HG03139 (cell line): ENCODE measurements around the gene PGAP2.
"Not testable (repeated sequence)": the region's sequence is repeated elsewhere in the genome, so short reads cannot be mapped to it uniquely, and the experiment has no call there.

Experiments used
- ATAC-seq: cut with Tn5 transposase; IDR thresholded peaks from one replicate; pipeline ENCODE4 v1.9.1; 2021; ENCODE audit not compliant: unreplicated experiment

Gene PGAP2

DNA sequence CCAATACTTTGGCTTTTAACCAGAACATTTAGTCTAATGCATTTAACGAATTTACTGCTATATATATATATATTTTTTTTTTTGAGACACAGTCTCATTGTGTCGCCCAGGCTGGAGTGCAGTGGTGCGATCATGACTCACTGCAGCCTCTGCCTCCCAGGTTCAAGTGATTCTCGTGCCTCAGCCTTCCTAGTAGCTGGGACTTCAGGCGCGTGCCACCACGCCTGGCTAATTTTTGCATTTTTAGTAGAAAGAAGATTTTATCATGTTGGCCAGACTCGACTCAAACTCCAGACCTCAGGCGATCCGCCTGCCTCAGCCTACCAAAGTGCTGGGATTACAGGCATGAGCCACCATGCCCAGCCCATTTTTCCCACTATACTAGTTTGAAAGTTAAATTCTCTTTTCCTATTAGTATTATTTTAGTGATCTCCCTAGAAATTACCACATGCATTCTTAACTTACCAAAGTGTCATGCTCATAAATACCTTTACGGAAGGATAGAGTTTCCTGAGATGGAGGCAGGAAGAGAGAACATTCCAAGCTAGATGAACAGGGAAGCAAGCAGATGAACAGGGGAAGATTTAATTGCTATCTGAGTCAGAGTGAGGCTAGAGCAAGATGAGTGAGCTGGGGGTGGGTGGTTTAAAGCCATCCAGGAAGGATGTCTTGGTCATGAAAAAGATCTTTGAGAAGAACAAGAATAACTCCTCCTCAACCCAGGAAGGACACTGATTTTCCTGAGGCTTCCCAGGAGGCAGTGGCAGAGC, 4.4 kb upstream of the PGAP2 start:
- ATAC-seq: no peak

DNA sequence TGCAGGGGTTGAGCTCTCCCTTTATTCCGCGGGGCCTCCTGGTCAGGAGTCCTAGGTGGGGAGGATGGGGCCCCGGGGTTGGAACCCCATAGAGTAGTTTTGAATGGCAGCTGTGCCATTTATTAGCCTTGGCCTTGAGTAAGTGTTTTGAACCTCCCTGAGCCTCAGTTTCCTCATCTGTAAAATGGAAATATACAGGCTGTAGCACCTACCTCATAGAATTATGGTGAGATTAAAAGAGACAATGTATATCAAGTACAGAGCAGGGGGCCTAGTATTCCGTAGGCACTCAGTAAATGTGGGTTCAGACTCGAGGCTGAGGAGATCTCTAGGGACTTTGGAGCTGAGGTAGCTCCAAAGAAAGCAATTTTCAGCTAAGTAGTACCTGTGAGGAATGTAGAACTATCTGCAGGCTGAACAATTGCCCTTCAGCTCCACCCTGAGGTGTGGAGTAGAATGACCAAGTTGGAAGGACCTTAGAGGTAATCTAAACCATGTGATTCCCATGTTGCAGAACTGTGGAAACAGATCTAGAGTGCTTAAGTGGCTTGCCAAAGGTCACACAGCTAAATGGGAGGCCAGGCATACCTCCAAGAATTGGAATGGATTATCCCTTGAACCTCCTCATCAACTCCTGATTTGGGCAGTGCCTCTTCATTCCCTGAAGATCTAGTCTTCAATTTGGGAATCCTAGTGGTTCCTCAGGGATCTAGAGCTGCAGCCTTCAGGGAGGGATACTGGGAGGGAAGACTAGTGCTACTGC, 682 bp downstream of the PGAP2 start:
- peak; percentile 58 for ATAC-seq

DNA sequence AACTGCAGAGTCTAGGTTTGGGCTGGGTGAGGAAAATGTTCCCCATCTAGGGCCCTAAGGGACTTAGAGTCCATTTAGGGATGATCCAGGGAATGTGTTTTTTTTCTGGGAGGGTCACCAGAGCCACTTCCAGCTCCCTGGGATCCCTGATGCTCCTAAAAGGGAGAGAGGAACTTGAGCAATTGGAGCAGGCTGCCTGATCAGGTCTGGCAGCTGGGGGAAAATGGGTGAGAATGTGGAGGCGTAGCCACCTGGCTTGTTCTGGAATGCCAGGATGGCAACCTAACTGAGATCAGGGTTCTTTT, 1.2 kb downstream of the PGAP2 start:
- no peak for ATAC-seq

DNA sequence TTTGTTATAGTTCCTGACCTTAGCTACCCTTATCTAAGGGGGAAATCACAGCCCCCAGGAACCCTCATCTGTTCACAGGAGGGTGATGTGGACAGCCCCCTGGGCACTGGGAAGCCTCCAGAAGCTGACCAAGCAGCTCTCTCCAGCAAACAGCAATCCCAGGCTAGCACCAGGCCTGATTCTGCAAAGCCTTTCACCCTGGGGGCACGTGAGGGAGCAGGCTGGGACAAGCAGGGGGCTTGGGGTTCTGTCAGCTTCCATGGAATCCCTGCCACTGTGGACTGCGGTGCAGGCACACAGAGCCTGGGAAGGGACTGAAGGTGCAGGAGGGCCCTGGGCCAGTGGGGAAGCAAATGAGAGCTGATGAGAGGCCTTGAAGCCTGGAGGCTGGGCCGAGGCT, 2.1 kb downstream of the PGAP2 start:
- ATAC-seq: no peak

DNA sequence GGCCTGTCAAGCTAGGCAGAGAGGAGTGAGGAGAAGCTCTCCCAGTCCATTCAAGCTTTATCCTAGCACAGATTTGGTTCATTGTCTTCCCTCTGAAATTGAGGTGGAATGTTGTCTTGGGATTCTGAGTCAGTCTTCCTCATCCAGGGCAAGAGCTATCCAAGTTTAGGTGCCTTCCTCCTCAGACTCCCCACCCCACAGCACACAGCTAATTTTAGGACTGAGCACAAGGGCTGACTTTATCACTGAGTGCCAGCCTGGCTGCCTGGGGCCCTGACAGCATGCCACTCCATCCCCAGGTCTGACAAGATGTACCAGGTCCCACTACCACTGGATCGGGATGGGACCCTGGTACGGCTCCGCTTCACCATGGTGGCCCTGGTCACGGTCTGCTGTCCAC, 2.6 kb downstream of the PGAP2 start:
- no peak for ATAC-seq

DNA sequence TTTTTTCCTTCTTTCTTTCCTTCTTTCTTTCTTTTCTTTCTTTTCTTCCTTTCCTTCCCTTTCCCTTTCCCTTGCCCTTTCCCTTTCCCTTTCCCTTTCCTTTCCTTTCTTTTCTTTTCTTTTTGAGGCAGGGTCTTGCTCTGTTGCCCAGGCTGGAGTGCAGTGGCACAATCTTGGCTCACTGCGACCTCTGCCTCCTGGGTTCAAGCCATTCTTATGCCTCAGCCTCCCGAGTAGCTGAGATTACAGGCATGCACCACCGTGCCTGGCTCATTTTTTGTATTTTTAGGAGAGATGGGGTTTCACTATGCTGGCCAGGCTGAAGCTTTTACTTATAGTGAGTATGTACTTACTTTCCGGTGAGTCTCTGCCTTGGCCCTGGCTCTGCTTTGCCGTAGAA, 6.5 kb downstream of the PGAP2 start:
- not testable (repeated sequence) for ATAC-seq

DNA sequence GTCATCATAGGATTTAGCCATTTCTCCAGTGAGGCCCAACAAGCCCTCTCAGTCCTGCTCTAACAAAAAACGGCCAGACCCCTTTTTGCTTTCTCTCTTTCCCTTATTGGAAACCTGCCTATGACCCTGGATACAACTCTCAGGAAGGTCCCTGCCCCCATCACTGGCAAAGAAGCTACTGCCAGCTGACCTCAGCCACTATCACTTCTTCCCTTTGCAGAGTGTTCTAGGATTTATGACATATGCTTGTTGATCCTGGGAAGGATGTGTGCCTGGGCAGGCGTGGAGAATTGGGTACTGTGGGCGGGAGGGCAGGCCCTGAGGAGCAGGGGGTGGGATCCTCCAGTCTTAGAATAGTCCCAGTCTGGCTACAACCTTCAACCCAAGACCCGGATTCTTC, 7.5 kb downstream of the PGAP2 start:
- no peak for ATAC-seq

DNA sequence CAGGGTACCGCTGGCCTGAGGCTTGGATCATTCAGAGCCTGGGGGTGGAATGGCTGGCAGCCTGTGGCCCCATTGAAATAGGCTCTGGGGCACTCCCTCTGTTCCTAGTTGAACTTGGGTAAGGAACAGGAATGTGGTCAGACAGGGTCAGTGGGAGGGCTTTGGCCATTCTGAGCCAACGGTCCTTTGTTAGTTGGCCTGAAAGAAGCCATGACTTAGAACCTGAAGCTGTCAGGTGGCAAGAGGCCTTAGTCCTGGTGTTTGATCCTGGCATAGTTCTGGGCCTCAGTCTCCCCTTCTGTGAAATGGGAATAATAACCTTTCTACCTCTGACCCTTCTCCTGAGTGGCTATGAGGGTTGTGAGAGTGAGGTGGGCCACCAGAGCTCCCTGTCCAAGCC, 8.3 kb downstream of the PGAP2 start:
- no peak for ATAC-seq

DNA sequence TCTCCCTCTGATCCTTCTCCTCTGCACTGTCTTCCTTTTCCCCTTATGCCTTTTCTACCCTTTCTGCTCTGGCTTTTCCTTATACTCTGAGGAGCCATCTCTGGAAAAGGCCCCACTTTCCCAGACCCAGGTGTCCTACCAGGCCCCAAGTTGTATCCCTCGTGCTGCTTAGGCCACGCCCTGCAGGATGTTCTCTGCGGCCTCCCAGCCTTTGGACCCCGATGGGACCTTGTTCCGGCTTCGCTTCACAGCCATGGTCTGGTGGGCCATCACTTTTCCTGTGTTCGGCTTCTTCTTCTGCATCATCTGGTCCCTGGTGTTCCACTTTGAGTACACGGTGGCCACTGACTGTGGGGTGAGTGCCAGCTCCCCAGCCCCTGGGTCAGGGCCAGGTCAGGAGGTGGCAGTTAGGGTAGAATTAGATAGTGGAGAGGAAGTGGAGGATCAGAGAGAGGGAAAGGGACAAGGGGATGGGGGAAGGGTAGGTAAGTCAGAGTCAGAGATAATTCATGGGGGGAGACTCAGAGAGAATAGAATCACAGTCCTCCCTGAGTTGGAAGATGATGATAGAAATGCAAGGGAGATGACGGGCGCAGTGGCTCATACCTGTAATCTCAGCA, 8.9 kb downstream of the PGAP2 start:
- no peak for ATAC-seq

DNA sequence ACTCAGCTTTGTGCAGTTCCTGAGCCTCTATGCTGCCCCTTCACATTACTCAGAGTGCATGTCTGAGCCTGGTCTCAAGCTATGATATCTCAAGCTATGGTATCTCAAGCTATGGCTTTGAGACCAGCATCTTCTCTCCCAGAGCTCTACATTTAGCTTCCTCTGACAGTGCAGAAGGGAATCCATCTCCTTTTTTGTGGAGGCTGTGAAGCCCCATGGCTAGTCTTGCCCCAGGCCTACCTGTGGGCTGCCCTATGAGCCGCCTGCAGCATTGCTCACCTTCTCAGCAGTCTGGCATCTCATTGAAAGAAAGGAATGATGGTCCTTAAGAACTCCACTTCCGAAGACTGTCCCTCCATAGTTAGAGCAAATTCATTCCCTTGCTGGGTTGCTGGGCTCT, 12.6 kb downstream of the PGAP2 start:
- ATAC-seq: no peak

DNA sequence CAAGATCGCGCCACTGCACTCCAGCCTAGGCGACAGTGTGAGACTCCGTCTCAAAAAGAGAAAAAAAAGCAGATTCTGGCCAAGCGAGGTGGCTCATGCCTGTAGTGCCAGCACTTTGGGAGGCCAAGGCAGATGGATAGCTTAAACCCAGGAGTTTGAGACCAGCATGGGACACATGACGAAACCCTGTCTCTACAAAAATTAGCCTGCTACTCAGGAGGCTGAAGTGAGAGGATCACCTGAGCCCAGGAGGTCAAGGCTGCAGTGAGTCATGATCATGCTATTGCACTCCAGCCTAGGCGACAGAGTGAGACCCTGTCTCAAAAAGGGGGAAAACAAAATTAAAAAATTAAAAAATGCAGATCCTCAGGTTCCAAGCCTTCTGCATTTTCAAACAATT, 14.0 kb downstream of the PGAP2 start:
- ATAC-seq: no peak

DNA sequence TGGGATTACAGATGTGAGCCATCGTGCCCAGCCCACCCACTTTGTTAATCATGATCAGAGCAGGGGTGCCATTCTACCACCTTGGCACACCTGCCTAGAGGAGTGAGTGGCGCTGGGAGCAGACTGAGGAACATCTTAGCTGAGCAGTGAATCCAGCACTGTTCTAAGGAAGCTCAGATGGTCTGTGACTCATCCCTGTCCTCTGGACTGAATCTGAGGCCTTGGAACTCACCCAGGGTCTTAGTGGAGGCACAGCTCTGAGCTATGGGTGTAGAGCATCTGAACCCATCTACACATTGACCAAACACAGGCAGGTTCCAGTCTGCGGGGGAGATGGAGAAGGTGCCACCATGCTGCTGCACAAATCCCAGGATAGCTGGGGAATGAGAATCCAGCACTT, 14.9 kb downstream of the PGAP2 start:
- ATAC-seq: no peak

DNA sequence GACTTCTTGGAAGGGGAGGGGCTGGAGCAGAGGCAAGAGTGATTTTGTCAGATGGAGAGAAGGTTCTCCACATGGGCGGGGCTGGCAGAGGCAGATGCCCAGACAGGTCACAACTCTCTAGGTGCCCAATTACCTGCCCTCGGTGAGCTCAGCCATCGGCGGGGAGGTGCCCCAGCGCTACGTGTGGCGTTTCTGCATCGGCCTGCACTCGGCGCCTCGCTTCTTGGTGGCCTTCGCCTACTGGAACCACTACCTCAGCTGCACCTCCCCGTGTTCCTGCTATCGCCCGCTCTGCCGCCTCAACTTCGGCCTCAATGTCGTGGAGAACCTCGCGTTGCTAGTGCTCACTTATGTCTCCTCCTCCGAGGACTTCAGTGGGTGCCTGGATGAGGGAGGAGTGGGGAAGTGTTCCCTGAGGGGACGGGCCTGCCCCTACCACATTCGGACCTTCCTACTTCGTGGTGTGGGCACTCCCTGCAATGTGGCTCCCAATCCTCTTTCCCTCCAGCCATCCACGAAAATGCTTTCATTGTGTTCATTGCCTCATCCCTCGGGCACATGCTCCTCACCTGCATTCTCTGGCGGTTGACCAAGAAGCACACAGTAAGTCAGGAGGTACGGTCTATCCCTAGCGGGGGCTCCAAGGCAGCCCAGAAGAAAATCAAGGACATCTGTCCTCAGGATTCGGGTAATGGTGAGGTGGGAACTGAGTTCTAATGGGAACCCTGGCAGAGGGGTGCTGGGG, 15.6 kb downstream of the PGAP2 start:
- no peak for ATAC-seq

DNA sequence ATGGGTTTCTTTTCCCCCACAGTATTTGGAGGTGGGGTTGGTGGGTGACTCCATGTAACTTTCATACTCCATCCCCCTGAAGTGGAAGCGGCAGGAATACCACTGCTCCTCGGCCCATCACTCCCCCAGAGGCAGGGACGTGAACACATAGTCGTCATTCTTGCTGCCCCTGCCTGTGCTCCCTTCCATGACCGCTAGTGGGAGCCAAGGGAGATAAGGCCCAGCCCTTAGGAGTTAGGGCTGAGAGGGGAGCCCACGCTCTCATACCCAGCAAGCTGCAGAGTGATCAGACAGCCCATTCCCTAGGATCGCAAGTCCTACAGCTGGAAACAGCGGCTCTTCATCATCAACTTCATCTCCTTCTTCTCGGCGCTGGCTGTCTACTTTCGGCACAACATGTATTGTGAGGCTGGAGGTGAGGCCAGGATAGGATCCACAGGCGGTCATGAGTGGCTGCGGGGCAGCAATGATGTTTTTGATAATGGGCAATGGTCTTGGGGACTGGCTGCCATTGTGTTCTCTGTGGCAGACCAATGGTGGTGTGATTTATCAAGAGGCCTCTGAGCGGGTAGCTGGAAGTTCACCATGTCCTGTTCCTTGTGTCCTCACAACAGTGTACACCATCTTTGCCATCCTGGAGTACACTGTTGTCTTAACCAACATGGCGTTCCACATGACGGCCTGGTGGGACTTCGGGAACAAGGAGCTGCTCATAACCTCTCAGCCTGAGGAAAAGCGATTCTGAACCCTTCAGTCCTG, 16.5 kb downstream of the PGAP2 start:
- ATAC-seq: peak; percentile 88

DNA sequence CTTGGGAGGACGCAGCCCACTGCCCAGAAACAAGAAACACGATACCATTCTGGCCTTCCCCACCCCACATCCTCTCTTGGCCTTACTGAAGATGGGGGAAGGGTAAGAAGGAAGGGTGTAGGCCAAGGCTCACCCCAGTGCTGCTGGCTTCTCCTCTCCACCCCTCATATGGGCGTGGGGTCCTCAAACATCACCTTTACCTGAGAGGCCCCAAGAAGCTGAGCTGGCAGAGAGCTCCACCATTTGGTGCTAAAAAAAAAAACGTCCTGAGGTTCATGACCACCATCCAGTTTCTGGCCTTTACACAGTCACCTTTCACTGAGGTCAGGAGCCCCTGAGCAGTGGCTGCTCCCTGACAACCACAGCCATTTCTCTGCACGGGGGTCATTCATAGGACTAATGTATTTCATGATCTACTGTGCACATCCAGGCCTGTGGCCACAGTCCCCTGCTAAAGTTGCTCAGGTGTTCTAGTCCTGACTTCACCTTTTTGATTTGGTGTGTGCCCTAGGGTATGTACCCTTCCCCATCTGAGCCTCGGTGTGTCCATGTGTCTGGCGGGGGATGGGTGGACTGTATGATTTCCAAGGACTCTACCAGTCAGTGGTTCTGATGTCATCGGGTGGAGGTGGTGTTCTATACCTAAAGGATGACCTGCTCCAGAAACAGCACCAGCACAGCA, 17.3 kb downstream of the PGAP2 start:
- ATAC-seq: no peak

DNA sequence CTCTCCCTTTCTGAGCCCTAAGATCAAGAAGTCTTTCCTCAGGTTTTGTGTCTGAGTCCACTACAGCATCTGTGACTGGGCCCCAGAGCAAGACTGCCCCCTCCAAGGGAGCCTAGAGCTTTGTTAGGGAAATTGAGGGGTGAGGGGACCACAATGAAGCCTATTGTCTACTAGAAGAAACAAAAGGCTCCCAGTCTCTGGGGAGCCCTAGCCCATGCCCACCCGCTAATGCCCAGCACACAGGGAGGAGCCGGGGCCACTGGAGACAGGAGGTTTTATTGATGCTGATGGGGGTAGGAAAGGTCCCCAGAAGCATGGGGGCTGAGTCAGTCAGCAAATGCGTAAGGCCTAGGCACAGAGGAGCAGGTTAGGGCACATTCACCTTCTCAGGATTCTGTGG, 18.4 kb downstream of the PGAP2 start:
- no peak for ATAC-seq

DNA sequence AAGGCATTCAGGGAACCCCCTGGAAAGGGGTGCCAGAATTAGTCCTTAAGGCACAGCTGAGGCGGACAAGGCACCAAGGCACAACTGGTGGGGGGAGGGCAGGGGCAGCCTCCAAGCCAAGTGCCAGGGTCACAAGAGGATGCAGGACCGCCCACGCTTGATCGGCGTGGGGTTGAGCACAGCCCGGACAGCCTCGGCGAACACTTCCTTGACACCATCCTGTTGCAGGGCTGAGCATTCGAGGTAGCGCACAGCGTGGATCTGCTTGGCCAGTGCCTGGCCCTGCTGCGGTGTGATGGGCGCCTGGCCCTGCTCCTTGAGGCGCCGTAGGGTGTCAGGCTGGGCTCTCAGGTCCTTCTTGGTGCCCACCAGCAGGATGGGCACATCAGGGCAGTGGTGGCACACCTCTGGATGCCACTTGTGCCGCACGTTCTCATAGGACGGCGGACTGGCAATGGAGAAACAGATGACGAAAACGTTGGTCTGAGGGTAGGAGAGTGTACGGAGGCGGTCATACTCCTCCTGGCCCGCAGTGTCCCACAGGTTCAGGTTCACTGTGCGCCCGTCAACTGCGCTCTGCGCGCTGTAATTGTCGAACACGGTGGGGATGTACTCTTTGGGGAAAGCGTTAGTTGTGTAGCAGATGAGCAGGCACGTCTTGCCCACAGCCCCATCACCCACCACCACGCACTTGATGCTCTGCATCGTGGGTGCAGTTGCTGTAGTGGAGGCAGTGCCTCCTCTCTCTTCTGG, 19.2 kb downstream of the PGAP2 start:
- ATAC-seq: no peak

DNA sequence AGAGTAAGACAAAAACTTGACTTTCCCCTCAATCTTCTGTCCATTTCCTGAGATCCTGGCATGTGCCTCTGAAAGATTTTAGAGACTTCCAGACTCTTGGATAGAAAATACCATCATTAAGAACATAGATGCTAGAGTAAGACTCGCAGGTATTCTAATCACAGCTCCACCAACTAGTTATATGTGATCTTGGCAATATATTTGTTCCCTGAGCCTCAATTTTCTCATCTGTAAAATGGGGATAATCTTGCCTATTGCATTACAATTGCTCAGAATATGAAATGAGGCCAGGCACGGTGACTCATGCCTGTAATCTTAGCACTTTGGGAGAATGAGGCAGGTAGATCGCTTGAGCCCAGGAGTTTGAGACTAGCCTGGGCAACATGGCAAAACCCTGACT, 21.7 kb downstream of the PGAP2 start:
- no peak for ATAC-seq

DNA sequence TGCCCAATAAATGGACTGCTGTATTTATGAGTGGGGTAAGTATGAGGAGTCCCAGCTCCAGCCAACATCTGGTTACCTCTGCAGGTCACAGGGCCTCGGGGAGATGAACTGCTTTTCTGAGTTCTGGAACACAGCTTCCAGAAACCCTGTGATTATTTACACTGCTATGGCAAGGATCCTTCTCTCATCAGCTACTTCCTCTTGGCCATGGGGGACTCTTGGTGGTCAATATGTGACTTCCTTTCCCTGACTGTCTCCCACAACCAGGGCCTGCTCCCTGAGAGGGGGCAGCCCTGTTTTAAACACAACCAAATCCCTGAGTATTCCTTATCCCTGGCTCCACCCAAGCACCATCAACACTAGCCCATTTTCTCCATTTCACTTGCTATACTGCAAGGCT, 22.4 kb downstream of the PGAP2 start:
- no peak for ATAC-seq
